ENCODE data around the gene ARL14EPL.
A peak's percentile ranks its signal among the peaks of the same experiment; 100 is the strongest.
"Not testable (repeated sequence)": the region's sequence is repeated elsewhere in the genome, so short reads cannot be mapped to it uniquely, and the experiment has no call there.

Gene ARL14EPL

DNA sequence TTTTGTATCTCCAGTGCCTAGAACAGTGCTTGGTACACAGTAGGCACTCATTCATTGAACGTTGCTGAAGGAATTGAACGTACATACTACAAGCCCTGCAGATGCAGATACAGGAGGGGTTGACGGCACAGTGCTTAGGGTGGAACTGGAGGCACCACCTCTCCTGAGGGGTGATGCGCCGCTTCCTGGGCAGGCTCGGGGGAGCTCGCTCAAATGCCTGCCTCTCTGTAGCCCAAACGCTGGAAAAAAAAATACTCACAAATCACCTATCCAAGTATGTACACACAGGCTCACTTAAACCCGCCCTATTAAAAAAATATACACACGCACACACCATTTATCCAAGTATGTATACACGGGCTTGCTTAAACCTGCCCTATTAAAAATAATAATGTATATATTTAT is 52.0 kb downstream of the ARL14EPL start:
- Histone ChIP-seq H3K79me2 (ENCODE audit: insufficient read depth, low read length) (peaks cover 24% of the 10 kb centered on the region), H3K36me3 (ENCODE audit: low read length) (no peaks in the 10 kb centered on the region), H2AFZ (ENCODE audit: low read depth, low read length, severe bottlenecking) (peak overlapping the region; percentile 17), H3K4me2 (ENCODE audit: low read depth, low read length, poor library complexity, severe bottlenecking) (peak overlapping the region; percentile 88), H3K9me2 (replicated peaks; ENCODE audit: insufficient read depth, low read length) (no peaks in the 10 kb centered on the region), H3K27ac (ENCODE audit: low read depth, low read length) (peak overlapping the region; percentile 74; the same call in 1 of the 2 replicates), H3K9ac (ENCODE audit: low read length) (peak overlapping the region; percentile 61), H3K4me3 (ENCODE audit: insufficient read depth, low read length, poor library complexity, severe bottlenecking) (peak overlapping the region; percentile 61), H3K9me3 (ENCODE audit: insufficient read depth, low read length) (no peaks in the 10 kb centered on the region), H3F3A (ENCODE audit: insufficient read depth) (no peaks in the 10 kb centered on the region; the same call in 1 of the 2 replicates), H3K27me3 (ENCODE audit: low read length) (no peaks in the 10 kb centered on the region), H4K20me1 (ENCODE audit: low read depth, low read length) (no peaks in the 10 kb centered on the region)
- no peak for TF ChIP-seq EZH2phosphoT487 (conservative IDR thresholded peaks at IDR 0.05; ENCODE audit: low read length)
- TF ChIP-seq, protein P1, sequence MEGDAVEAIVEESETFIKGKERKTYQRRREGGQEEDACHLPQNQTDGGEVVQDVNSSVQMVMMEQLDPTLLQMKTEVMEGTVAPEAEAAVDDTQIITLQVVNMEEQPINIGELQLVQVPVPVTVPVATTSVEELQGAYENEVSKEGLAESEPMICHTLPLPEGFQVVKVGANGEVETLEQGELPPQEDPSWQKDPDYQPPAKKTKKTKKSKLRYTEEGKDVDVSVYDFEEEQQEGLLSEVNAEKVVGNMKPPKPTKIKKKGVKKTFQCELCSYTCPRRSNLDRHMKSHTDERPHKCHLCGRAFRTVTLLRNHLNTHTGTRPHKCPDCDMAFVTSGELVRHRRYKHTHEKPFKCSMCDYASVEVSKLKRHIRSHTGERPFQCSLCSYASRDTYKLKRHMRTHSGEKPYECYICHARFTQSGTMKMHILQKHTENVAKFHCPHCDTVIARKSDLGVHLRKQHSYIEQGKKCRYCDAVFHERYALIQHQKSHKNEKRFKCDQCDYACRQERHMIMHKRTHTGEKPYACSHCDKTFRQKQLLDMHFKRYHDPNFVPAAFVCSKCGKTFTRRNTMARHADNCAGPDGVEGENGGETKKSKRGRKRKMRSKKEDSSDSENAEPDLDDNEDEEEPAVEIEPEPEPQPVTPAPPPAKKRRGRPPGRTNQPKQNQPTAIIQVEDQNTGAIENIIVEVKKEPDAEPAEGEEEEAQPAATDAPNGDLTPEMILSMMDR (IDR thresholded peaks at IDR 0.05; ENCODE audit: insufficient read depth, low read length, poor library complexity, severe bottlenecking), result no peak

DNA sequence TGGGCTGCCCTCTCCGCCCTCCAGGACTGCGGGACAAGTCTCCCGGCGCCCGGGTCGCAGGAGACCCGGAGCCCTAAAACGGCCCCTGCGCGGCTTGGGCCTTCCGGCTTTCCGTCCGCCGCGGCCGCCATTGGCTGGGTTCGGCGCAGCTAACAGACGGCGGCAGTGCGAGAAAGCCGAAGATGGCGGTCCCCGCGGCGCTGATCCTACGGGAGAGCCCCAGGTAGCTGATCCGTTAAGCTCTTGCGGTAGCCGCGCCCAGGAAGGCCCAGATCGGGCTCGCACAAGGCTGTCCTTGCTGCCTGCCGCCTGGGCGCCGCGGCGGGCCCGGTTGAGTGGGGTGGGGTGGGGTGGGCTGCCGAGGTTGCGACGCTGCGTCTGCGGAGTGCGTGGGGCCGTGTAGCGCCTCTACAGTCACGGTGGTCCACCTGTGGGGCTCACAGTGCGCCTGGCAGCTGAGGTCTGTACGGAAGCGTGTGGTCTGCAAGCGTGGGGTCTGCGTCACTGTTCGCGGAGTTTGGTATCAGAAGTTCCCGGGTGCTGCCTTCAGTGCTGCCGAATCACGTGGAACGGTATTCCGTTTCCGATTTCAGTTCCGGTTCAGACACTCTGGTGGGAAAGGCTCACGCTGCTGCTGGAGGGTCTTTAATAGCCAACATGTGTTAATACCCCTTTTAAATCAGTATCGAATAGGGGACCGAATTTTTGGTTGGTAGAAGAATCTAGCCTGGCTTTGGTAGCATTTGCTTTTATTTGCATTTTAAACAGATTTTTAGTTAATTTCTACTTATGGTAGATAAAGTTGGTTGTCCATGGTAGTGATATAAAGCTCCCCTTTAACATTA is 52.8 kb downstream of the ARL14EPL start, which contains the start of gene COMMD10:
Gene COMMD10 (plus strand): TSS at position 155 of the 845 bp plus-strand sequence.
- no peaks in the 10 kb centered on the region for H4K20me1 ChIP-seq (ENCODE audit: low read depth, low read length)
- peak within 1 kb of the TSS; percentile 88 for H3K4me2 ChIP-seq (ENCODE audit: low read depth, low read length, poor library complexity, severe bottlenecking)
- no peaks in the 10 kb centered on the region for H3K36me3 ChIP-seq (ENCODE audit: low read length)
- no peaks in the 10 kb centered on the region; the same call in 1 of the 2 replicates for H3F3A ChIP-seq (ENCODE audit: insufficient read depth)
- H3K27ac ChIP-seq (ENCODE audit: low read depth, low read length), result peak within 1 kb of the TSS; percentile 74
- peaks cover 25% of the 10 kb centered on the region for H3K79me2 ChIP-seq (ENCODE audit: insufficient read depth, low read length)
- peak within 1 kb of the TSS; percentile 17 for H2AFZ ChIP-seq (ENCODE audit: low read depth, low read length, severe bottlenecking)
- peak within 1 kb of the TSS; percentile 61 for H3K4me3 ChIP-seq (ENCODE audit: insufficient read depth, low read length, poor library complexity, severe bottlenecking)
- no peak for TF ChIP-seq EZH2phosphoT487 (conservative IDR thresholded peaks at IDR 0.05; ENCODE audit: low read length)
- TF ChIP-seq, protein P1 (IDR thresholded peaks at IDR 0.05; ENCODE audit: insufficient read depth, low read length, poor library complexity, severe bottlenecking), result no peak
- peak within 1 kb of the TSS; percentile 61 for H3K9ac ChIP-seq (ENCODE audit: low read length)
- H3K9me3 ChIP-seq (ENCODE audit: insufficient read depth, low read length), result no peaks in the 10 kb centered on the region
- H3K9me2 ChIP-seq (replicated peaks; ENCODE audit: insufficient read depth, low read length), result no peaks in the 10 kb centered on the region
- no peaks in the 10 kb centered on the region for H3K27me3 ChIP-seq (ENCODE audit: low read length)

DNA sequence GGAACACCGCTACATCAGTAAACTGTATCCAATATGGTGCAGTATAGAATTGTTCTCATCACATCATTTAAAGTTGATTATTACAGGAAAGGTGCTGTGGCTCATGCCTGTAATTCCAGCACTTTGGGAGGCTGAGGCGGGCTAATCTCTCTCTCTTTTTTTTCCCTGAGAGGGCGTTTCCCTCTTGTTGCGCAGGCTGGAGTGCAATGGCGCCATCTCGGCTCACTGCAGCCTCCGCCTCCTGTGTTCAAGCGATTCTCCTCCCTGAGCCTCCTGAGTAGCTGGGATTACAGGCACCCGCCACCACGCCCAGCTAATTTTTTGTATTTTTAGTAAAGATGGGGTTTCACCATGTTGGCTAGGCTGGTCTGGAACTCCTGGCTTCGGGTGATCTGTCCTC is 54.0 kb downstream of the ARL14EPL start:
- Histone ChIP-seq H3K4me2 (ENCODE audit: low read depth, low read length, poor library complexity, severe bottlenecking) (peak overlapping the region; percentile 88), H3K79me2 (ENCODE audit: insufficient read depth, low read length) (peaks cover 25% of the 10 kb centered on the region)
- H3F3A ChIP-seq (ENCODE audit: insufficient read depth); H3K36me3 ChIP-seq (ENCODE audit: low read length); H4K20me1 ChIP-seq (ENCODE audit: low read depth, low read length); H2AFZ ChIP-seq (ENCODE audit: low read depth, low read length, severe bottlenecking); H3K9me3 ChIP-seq (ENCODE audit: insufficient read depth, low read length); H3K9me2 ChIP-seq (replicated peaks; ENCODE audit: insufficient read depth, low read length); H3K27ac ChIP-seq (ENCODE audit: low read depth, low read length); H3K27me3 ChIP-seq (ENCODE audit: low read length); H3K9ac ChIP-seq (ENCODE audit: low read length); H3K4me3 ChIP-seq (ENCODE audit: insufficient read depth, low read length, poor library complexity, severe bottlenecking): not testable (repeated sequence)

DNA sequence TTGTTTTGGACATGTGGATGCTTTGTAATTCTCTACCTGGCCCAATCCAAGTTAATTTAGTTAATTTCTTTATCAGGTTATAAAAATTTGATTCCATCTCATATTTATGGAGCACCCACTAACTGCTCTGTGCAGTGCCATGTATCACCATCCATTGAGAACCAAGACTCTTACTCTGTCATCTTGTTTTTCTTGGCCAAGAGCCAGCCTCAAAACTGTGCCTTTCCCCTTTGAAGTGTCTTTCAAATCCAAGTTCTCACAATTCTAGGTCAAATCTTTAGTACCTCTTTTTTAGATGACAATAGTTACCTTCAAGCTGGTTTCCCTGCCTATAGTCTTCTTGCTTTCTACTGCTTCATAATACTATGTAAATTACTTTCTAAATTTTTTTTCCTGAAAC is 55.8 kb downstream of the ARL14EPL start:
- H3K9me2 ChIP-seq (replicated peaks; ENCODE audit: insufficient read depth, low read length), result no peaks in the 10 kb centered on the region
- no peaks in the 10 kb centered on the region; the same call in 1 of the 2 replicates for H3F3A ChIP-seq (ENCODE audit: insufficient read depth)
- H3K79me2 ChIP-seq (ENCODE audit: insufficient read depth, low read length), result peaks cover 25% of the 10 kb centered on the region
- H3K9ac ChIP-seq (ENCODE audit: low read length), result no peak overlapping the region
- no peaks in the 10 kb centered on the region for H4K20me1 ChIP-seq (ENCODE audit: low read depth, low read length)
- H3K9me3 ChIP-seq (ENCODE audit: insufficient read depth, low read length), result no peaks in the 10 kb centered on the region
- no peaks in the 10 kb centered on the region for H3K27me3 ChIP-seq (ENCODE audit: low read length)
- H2AFZ ChIP-seq (ENCODE audit: low read depth, low read length, severe bottlenecking), result no peak overlapping the region
- H3K4me3 ChIP-seq (ENCODE audit: insufficient read depth, low read length, poor library complexity, severe bottlenecking), result no peak overlapping the region
- no peak overlapping the region for H3K4me2 ChIP-seq (ENCODE audit: low read depth, low read length, poor library complexity, severe bottlenecking)
- TF ChIP-seq EZH2phosphoT487 (conservative IDR thresholded peaks at IDR 0.05; ENCODE audit: low read length), result no peak
- TF ChIP-seq, protein P1 (IDR thresholded peaks at IDR 0.05; ENCODE audit: insufficient read depth, low read length, poor library complexity, severe bottlenecking), result no peak
- H3K27ac ChIP-seq (ENCODE audit: low read depth, low read length), result no peak overlapping the region
- H3K36me3 ChIP-seq (ENCODE audit: low read length), result peaks cover 15% of the 10 kb centered on the region; the same call in 1 of the 2 replicates

Measured in SU-DHL-6 (cell line).